ENCODE results near the gene NNMT.
A peak's percentile ranks its signal among the peaks of the same experiment; 100 is the strongest.

Gene NNMT

DNA sequence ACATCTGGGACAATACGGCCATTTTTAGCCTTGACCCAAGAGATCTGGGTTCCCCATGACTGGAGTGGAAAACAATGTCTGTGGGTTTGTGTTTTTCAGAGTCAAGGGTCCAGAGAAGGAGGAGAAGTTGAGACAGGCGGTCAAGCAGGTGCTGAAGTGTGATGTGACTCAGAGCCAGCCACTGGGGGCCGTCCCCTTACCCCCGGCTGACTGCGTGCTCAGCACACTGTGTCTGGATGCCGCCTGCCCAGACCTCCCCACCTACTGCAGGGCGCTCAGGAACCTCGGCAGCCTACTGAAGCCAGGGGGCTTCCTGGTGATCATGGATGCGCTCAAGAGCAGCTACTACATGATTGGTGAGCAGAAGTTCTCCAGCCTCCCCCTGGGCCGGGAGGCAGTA lies 15.7 kb downstream of the NNMT start:
- no peak overlapping the region for H3K4me3 ChIP-seq (ENCODE audit: low read depth, low read length)
- H3K27me3 ChIP-seq (ENCODE audit: control insufficient read depth, insufficient read depth, low read length): no peaks in the 10 kb centered on the region
- H3K4me1 ChIP-seq (ENCODE audit: control insufficient read depth, insufficient read depth, low read length): peaks cover 12% of the 10 kb centered on the region
- H3K36me3 ChIP-seq (ENCODE audit: control insufficient read depth, insufficient read depth, low read length): no peaks in the 10 kb centered on the region
- H3K9ac ChIP-seq (ENCODE audit: low read length): no peak overlapping the region
- no peaks in the 10 kb centered on the region for H3K9me3 ChIP-seq (ENCODE audit: control insufficient read depth, insufficient read depth, low read depth, low read length)
- H3K27ac ChIP-seq (ENCODE audit: low read depth, low read length): no peak overlapping the region

DNA sequence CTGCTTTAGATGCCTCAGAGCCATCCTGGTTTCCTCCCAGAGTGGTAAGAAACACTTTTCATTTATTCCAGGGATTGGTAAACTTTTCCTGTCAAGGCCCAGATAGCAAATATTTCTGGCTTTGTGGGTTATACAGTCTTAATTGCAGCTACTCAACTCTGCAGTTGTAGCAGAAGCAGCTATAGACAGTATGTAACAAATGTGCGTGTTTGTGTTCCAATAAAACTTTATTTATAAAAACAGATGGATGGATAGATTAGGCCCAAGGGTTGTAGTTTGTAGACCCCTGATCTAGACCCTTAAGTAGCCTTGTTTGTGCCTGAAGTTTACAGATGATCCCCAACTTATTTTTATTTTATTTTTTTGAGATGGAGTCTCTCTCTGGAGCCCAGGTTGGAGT lies 17.9 kb downstream of the NNMT start:
- Histone ChIP-seq H3K9ac (ENCODE audit: low read length) (no peak overlapping the region), H3K27ac (ENCODE audit: low read depth, low read length) (no peak overlapping the region), H3K4me3 (ENCODE audit: low read depth, low read length) (no peak overlapping the region), H3K4me1 (ENCODE audit: control insufficient read depth, insufficient read depth, low read length) (peaks cover 26% of the 10 kb centered on the region), H3K36me3 (ENCODE audit: control insufficient read depth, insufficient read depth, low read length) (no peaks in the 10 kb centered on the region), H3K9me3 (ENCODE audit: control insufficient read depth, insufficient read depth, low read depth, low read length) (no peaks in the 10 kb centered on the region), H3K27me3 (ENCODE audit: control insufficient read depth, insufficient read depth, low read length) (no peaks in the 10 kb centered on the region)

DNA sequence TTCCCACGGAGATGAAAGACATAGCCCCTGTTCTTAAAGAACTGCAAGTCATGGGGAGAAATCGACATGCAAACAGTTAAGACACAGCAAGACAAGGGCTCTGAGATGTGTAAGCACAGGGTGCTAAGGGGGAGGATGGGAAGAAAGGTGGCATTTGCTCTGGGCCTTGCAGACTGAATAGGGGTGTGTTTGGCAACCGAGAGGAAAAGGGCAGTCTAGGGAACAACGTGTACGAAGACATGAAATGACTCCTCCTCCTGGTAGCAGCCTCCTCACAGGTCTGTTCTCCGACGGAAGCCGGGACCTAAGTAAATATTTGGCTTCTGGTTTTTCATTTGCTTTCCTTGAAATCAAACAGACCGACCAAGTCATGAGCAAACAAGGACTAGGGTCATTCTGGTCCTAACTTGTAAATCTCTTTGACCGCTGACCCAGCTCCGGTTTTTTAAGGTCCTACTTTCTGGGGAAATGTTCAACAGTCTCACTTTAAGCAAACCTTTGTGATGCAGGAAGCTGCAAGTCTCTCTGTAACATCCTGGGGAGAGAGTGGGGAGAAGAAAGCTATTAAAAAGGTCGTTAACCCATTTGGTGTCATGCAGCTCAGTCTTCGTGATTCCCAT lies 19.7 kb downstream of the NNMT start:
- H3K9ac ChIP-seq (ENCODE audit: low read length): no peak overlapping the region
- no peaks in the 10 kb centered on the region for H3K27me3 ChIP-seq (ENCODE audit: control insufficient read depth, insufficient read depth, low read length)
- peaks cover 43% of the 10 kb centered on the region for H3K4me1 ChIP-seq (ENCODE audit: control insufficient read depth, insufficient read depth, low read length)
- no peak overlapping the region for H3K4me3 ChIP-seq (ENCODE audit: low read depth, low read length)
- no peak overlapping the region for H3K27ac ChIP-seq (ENCODE audit: low read depth, low read length)
- no peaks in the 10 kb centered on the region for H3K36me3 ChIP-seq (ENCODE audit: control insufficient read depth, insufficient read depth, low read length)
- H3K9me3 ChIP-seq (ENCODE audit: control insufficient read depth, insufficient read depth, low read depth, low read length): no peaks in the 10 kb centered on the region

DNA sequence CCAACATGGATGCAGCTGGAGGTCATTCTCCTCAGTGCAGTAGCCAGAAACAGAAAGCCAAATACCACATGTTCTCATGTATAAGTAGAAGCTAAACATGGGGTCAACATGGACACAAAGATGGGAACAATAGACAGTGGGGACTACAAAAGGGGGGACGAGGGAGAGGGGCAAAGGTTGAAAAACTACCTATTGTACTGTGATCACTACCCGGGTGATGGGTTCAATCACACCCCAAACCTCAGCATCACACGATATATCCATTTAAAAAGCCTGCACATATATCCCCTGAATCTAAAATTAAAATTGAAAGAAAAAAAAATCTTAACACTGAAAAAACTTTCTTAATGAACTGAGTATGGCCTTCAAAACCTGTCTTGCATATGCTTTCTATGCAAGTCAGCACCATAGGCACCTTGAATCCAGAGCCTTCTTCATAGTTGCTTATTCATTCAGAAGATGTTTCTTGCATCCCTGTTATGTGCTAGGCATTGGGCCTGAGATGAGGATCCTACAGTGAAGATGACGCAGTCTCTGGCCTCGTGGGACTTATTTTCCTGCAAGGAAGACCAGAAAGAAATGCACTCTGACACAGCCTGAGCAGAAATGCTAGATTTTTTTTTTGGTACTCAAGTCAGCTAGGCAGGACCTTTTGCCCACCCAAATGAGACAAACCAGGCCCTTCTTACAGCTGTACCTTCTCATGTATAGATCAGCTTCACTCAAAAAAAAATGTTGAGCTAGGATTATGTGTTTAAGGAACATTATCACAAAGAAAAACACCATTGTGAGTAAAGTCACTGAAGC lies 21.0 kb downstream of the NNMT start:
- H3K4me3 ChIP-seq (ENCODE audit: low read depth, low read length): no peak overlapping the region
- H3K4me1 ChIP-seq (ENCODE audit: control insufficient read depth, insufficient read depth, low read length): peaks cover 46% of the 10 kb centered on the region
- H3K36me3 ChIP-seq (ENCODE audit: control insufficient read depth, insufficient read depth, low read length): no peaks in the 10 kb centered on the region
- no peaks in the 10 kb centered on the region for H3K27me3 ChIP-seq (ENCODE audit: control insufficient read depth, insufficient read depth, low read length)
- H3K27ac ChIP-seq (ENCODE audit: low read depth, low read length): no peak overlapping the region
- no peak overlapping the region for H3K9ac ChIP-seq (ENCODE audit: low read length)
- no peaks in the 10 kb centered on the region for H3K9me3 ChIP-seq (ENCODE audit: control insufficient read depth, insufficient read depth, low read depth, low read length)

DNA sequence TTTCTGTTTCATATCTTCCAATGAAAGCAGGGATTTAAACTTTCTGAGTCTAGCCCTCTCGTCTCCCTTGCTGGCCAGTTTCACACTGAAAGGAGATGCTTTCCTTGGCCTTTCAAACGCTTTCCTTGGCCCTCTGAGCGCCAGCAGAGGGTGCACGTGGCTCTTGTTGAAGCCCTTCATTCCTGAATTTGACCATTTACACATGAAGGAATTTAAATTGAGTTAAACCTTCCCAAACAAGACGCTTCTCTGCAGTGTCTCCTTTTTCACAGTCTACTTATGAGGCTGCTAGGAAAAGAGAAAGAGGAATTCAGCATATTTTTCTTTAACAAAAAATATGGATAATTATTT lies 21.6 kb downstream of the NNMT start:
- H3K36me3 ChIP-seq (ENCODE audit: control insufficient read depth, insufficient read depth, low read length): no peaks in the 10 kb centered on the region
- H3K4me3 ChIP-seq (ENCODE audit: low read depth, low read length): no peak overlapping the region
- no peaks in the 10 kb centered on the region for H3K9me3 ChIP-seq (ENCODE audit: control insufficient read depth, insufficient read depth, low read depth, low read length)
- no peaks in the 10 kb centered on the region for H3K27me3 ChIP-seq (ENCODE audit: control insufficient read depth, insufficient read depth, low read length)
- H3K9ac ChIP-seq (ENCODE audit: low read length): no peak overlapping the region
- peak overlapping the region; percentile 36; the same call in 1 of the 2 replicates for H3K27ac ChIP-seq (ENCODE audit: low read depth, low read length)
- peaks cover 46% of the 10 kb centered on the region for H3K4me1 ChIP-seq (ENCODE audit: control insufficient read depth, insufficient read depth, low read length)

DNA sequence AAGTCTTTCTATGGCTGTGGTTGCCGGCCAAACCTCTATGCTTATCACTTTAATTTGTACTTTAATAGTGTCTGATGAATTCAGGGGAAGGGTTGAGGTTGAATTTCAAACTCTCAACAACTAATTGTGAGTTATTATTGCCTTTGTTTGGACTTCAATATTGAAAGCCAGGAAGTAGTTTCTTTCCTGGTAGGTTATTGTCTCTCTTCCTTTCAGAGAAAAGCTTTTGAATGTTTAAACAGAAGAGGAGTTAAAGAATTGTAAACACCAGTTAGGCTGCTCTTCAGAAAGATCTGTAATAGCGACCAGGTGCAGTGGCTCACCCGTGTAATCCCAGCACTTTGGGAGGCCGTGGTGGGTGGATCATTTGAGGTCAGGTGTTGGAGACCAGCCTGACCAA lies 22.2 kb downstream of the NNMT start:
- no peaks in the 10 kb centered on the region for H3K36me3 ChIP-seq (ENCODE audit: control insufficient read depth, insufficient read depth, low read length)
- H3K4me1 ChIP-seq (ENCODE audit: control insufficient read depth, insufficient read depth, low read length): peaks cover 46% of the 10 kb centered on the region
- H3K9me3 ChIP-seq (ENCODE audit: control insufficient read depth, insufficient read depth, low read depth, low read length): no peaks in the 10 kb centered on the region
- H3K27me3 ChIP-seq (ENCODE audit: control insufficient read depth, insufficient read depth, low read length): no peaks in the 10 kb centered on the region
- H3K27ac ChIP-seq (ENCODE audit: low read depth, low read length): peak overlapping the region; percentile 36; the same call in 1 of the 2 replicates
- 0 out of 2 replicates have a peak overlapping the region, but pooled peaks have one; percentile 1 for H3K4me3 ChIP-seq (ENCODE audit: low read depth, low read length)
- no peak overlapping the region for H3K9ac ChIP-seq (ENCODE audit: low read length)

DNA sequence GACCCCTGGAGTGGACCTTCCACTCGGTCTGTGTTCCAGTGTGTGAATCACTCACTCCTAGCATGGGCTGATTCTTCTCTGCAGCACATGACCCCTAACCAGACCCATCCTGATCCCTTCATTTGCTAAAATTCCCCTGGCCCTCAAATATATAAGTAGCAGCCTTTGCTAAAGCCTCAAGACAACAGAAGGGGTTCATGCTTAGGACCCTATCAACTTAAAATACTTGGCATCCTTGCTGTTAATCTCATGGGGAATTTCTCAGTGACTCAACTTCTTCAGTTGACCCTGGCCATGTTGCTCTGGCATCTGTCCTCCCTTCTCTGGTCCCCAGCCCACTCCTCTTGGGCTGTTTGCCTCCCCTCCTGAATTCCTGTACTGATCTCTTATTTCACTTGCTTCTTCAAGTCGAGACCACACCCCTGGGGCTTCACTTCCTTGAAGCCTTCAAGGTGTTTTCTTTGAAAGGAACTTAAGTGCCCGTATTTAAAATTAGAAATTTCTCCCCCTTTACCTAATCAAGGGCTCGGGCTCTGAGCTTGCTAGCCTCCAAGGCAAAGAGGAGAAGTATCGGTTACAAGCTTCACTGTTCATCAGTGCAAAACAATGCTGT lies 23.6 kb downstream of the NNMT start:
- H3K4me1 ChIP-seq (ENCODE audit: control insufficient read depth, insufficient read depth, low read length): peaks cover 46% of the 10 kb centered on the region
- H3K27ac ChIP-seq (ENCODE audit: low read depth, low read length): no peak overlapping the region
- H3K4me3 ChIP-seq (ENCODE audit: low read depth, low read length): no peak overlapping the region
- H3K9ac ChIP-seq (ENCODE audit: low read length): no peak overlapping the region
- no peaks in the 10 kb centered on the region for H3K36me3 ChIP-seq (ENCODE audit: control insufficient read depth, insufficient read depth, low read length)
- H3K27me3 ChIP-seq (ENCODE audit: control insufficient read depth, insufficient read depth, low read length): no peaks in the 10 kb centered on the region
- no peaks in the 10 kb centered on the region for H3K9me3 ChIP-seq (ENCODE audit: control insufficient read depth, insufficient read depth, low read depth, low read length)

DNA sequence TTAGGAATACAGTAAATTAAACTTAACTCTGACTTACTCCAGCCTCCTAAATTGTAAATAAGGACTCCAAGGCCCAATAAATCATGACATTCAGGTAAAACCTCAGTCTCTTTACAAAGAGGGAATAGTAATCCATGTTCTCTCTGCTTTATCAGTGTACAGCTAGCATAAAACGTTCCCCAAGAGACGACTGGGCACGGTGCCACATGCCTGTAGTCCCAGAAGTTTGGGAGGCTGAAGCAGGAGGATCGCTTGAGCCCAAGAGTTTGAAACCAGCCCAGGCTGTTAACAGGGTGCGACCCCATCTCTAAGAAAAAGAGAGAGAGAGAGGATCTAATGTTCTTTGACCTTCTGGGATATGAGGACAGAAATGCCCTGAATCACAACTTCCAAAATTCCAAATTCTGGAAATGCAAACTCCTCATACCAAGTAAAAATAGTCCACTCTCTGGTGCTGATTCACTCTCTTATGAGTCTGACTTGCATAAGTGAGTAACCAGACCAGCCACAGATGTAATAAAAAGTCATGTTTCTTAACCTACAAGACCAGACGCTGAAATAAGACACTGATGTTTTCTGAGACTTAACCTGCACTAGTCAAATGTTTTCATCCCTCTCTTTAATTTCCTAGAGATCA lies 25.5 kb downstream of the NNMT start:
- no peaks in the 10 kb centered on the region for H3K36me3 ChIP-seq (ENCODE audit: control insufficient read depth, insufficient read depth, low read length)
- H3K4me3 ChIP-seq (ENCODE audit: low read depth, low read length): no peak overlapping the region
- no peaks in the 10 kb centered on the region for H3K9me3 ChIP-seq (ENCODE audit: control insufficient read depth, insufficient read depth, low read depth, low read length)
- no peaks in the 10 kb centered on the region for H3K27me3 ChIP-seq (ENCODE audit: control insufficient read depth, insufficient read depth, low read length)
- no peak overlapping the region for H3K27ac ChIP-seq (ENCODE audit: low read depth, low read length)
- peaks cover 35% of the 10 kb centered on the region for H3K4me1 ChIP-seq (ENCODE audit: control insufficient read depth, insufficient read depth, low read length)
- H3K9ac ChIP-seq (ENCODE audit: low read length): no peak overlapping the region

DNA sequence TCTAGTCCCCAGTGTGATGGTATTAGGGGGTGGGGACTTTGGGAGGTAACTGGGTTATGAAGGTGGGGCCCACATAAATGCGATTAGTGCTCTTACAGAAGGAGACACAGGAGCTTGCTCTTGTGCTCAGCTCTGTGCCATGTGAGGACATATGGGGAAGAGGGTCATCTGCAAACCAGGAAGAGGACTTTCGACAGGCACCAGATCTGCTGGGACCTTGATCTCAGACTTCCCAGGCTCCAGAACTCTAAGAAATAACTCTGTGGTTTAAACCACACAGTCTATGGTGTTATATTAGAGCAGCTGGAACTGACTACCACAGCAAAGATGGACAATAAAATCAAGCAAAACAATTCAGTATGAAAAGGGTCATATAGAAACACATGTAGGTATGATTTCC lies 26.7 kb downstream of the NNMT start:
- no peak overlapping the region for H3K27ac ChIP-seq (ENCODE audit: low read depth, low read length)
- H3K9me3 ChIP-seq (ENCODE audit: control insufficient read depth, insufficient read depth, low read depth, low read length): no peaks in the 10 kb centered on the region
- no peaks in the 10 kb centered on the region for H3K36me3 ChIP-seq (ENCODE audit: control insufficient read depth, insufficient read depth, low read length)

DNA sequence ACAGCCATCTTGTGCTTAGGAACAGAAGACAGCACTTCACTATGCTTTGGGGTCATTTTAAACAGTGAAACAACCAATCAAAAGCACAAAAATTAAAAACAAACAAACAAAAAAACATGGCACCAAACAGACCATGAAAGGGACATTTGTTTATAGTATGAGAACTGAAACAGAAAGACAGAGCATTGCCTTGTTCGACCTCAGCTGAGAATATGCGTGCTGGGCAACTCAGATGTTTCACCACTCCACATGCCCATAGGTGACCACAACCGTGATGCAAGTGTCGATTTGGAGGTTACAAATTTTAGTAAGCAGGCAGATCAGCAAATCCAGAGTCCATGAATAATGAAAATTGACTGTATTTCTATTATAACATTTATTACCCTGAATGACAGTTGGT lies 30.0 kb downstream of the NNMT start:
- no peak overlapping the region for H3K27ac ChIP-seq (ENCODE audit: low read depth, low read length)
- H3K9ac ChIP-seq (ENCODE audit: low read length): no peak overlapping the region
- no peaks in the 10 kb centered on the region for H3K36me3 ChIP-seq (ENCODE audit: control insufficient read depth, insufficient read depth, low read length)
- peaks cover 8% of the 10 kb centered on the region for H3K9me3 ChIP-seq (ENCODE audit: control insufficient read depth, insufficient read depth, low read depth, low read length)
- peaks cover under 1% of the 10 kb centered on the region for H3K4me1 ChIP-seq (ENCODE audit: control insufficient read depth, insufficient read depth, low read length)
- H3K4me3 ChIP-seq (ENCODE audit: low read depth, low read length): no peak overlapping the region
- H3K27me3 ChIP-seq (ENCODE audit: control insufficient read depth, insufficient read depth, low read length): no peaks in the 10 kb centered on the region

More for the DNA sequence above, 26.7 kb downstream of the NNMT start:
- H3K9ac ChIP-seq (ENCODE audit: low read length): no peak overlapping the region
- H3K27me3 ChIP-seq (ENCODE audit: control insufficient read depth, insufficient read depth, low read length): no peaks in the 10 kb centered on the region
- no peak overlapping the region for H3K4me3 ChIP-seq (ENCODE audit: low read depth, low read length)
- peaks cover 29% of the 10 kb centered on the region for H3K4me1 ChIP-seq (ENCODE audit: control insufficient read depth, insufficient read depth, low read length)

DNA sequence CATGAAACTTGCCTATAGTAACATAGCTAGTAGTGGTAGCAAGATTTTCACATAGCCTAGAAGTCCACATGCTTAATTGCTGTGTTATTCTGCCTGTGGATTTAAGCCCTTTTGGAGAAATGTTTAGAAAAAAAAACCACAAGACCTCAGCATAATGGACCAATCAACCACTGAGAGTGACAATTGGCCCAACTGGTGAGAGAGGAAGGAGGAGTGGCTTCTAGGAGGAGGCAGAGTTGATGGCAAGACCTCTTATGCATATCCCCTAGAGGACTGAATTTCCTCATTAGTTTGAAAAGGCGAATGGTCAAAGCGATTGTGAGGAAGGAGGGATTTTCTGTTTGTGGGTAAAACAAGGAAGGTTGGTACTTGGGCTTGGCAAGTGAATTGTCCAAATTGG lies 30.6 kb downstream of the NNMT start:
- Histone ChIP-seq H3K9me3 (ENCODE audit: control insufficient read depth, insufficient read depth, low read depth, low read length) (peaks cover 10% of the 10 kb centered on the region), H3K4me1 (ENCODE audit: control insufficient read depth, insufficient read depth, low read length) (no peaks in the 10 kb centered on the region; the same call in 1 of the 2 replicates), H3K9ac (ENCODE audit: low read length) (no peak overlapping the region), H3K27me3 (ENCODE audit: control insufficient read depth, insufficient read depth, low read length) (no peaks in the 10 kb centered on the region), H3K27ac (ENCODE audit: low read depth, low read length) (no peak overlapping the region), H3K36me3 (ENCODE audit: control insufficient read depth, insufficient read depth, low read length) (no peaks in the 10 kb centered on the region), H3K4me3 (ENCODE audit: low read depth, low read length) (no peak overlapping the region)
